ENCODE data around the gene PLPP1. TPM values are rescaled to one million over a fixed set of nuclear protein-coding genes. Genes with fewer than 3 reads are reported as not detected.

Gene PLPP1
- total and polyA plus RNA-seq, 4 experiments from 2014 or later, result 6.1 to 12.4 (median 8.6) TPM

DNA sequence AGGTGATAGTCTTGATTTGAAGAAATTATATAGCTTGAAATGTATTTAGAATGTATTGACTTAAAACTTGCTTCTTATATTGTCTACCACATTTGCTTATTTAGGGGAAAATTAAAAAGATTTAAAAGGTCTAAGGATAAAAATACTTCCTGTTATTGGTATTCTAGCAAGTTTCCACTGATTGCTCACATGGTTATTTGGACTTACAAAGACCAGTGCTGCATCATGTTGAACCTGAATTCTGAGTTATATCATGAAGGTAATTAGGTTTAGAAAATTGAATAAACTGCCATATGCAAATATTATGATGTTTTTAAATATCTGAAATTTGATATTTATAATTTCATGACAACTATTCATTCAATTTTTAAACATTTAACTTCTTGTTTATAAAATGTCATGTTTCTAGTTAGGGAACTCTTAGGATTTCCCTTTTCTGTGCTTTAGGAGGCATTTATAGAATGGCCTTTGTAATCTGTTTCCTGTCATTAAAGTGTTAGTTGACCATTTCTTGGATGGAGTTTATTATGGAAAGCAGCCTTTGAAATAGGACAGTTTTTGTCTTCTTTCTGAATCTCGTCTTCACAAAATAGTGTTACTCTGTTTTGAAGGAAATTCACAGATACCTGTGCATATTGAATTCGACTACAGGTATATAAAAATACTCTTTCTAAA lies 141.1 kb downstream of the PLPP1 start:
- POLR2A ChIA-PET (ENCODE audit: partially characterized antibody), result no interaction called here
- peaks cover 13% of the 10 kb centered on the region for H3K36me3 ChIP-seq (ENCODE audit: insufficient read depth, low read length)

DNA sequence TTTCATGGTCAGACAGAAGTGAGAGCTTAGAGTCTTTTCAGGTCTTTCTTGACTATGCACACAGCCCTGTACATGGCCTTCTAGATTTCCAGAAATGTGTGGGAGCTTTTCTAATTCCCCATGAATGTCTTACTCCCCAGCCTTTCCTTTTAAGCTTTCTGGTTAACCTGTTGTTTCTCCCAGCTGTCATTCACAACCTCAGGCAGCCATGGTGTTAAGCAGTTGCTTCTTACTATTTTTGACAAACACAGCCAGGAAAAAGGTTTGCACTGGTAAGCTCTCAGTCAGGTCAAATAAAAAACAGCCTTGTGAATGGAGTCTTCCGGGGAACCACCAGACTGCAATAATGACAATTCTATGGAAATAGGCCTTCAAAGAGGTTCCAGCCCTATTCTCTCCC lies 142.1 kb downstream of the PLPP1 start:
- ChIA-PET POLR2A (ENCODE audit: partially characterized antibody) (interaction anchor here (0.5 kb wide), 1 partner anchor 124 kb away, joined by 3 read pairs; no protein-coding TSS in a partner anchor), CTCF (ENCODE audit: partially characterized antibody) (interaction anchor here (0.5 to 2.2 kb wide), 3 partner anchors 13 to 1708 kb away, joined by 3 to 9 read pairs (median 5); no protein-coding TSS in a partner anchor)
- no peaks in the 10 kb centered on the region for H3K4me1 ChIP-seq (ENCODE audit: insufficient read depth, low read length)
- no peak overlapping the region for H3K4me3 Mint-ChIP-seq
- no peak overlapping the region for H3K27ac Mint-ChIP-seq
- H3K4me3 ChIP-seq (ENCODE audit: low read length in 2 of 2), result no peak overlapping the region
- peaks cover 23% of the 10 kb centered on the region for H3K36me3 ChIP-seq (ENCODE audit: insufficient read depth, low read length)
- intact Hi-C loops (cut with micrococcal nuclease), result no loop called here
- no peak overlapping the region for H3K27ac ChIP-seq (ENCODE audit: low read depth, low read length)
- H3K27me3 Mint-ChIP-seq, result no peaks in the 10 kb centered on the region
- no peaks in the 10 kb centered on the region for H3K27me3 ChIP-seq (ENCODE audit: insufficient read depth, low read length)
- peaks cover 0 to 8% (median 2%) of the 10 kb centered on the region in 8 donors for H3K9me3 Mint-ChIP-seq
- no peak for DNase-seq
- H3K36me3 Mint-ChIP-seq, result peaks cover 60 to 74% of the 10 kb centered on the region in 2 donors
- peaks cover 0 to 10% (median 4%) of the 10 kb centered on the region in 4 donors for H3K4me1 Mint-ChIP-seq
- H3K9me3 ChIP-seq (ENCODE audit: control insufficient read depth in 1 of 2, low read length in 2 of 2), result peaks cover 0 to 7% of the 10 kb centered on the region in 2 donors

More for the DNA sequence above, 141.1 kb downstream of the PLPP1 start:
- Histone ChIP-seq H3K4me1 (ENCODE audit: insufficient read depth, low read length) (no peaks in the 10 kb centered on the region), H3K9me3 (ENCODE audit: control insufficient read depth in 1 of 2, low read length in 2 of 2) (peaks cover 0 to 7% of the 10 kb centered on the region in 2 donors), H3K27ac (ENCODE audit: low read depth, low read length) (no peak overlapping the region), H3K4me3 (ENCODE audit: low read length in 2 of 2) (no peak overlapping the region), H3K27me3 (ENCODE audit: insufficient read depth, low read length) (no peaks in the 10 kb centered on the region)
- H3K27ac Mint-ChIP-seq, result no peak overlapping the region
- CTCF ChIA-PET (ENCODE audit: partially characterized antibody), result interaction anchor here (2.2 kb wide), 1 partner anchor 12 kb away, joined by 9 read pairs; no protein-coding TSS in a partner anchor
- H3K9me3 Mint-ChIP-seq, result peaks cover 0 to 8% (median 2%) of the 10 kb centered on the region in 8 donors
- peaks cover 57 to 68% of the 10 kb centered on the region in 2 donors for H3K36me3 Mint-ChIP-seq
- peaks cover 0 to 10% (median 4%) of the 10 kb centered on the region in 4 donors for H3K4me1 Mint-ChIP-seq
- no peak for DNase-seq
- intact Hi-C loops (cut with micrococcal nuclease), result no loop called here
- no peaks in the 10 kb centered on the region for H3K27me3 Mint-ChIP-seq
- no peak overlapping the region for H3K4me3 Mint-ChIP-seq

DNA sequence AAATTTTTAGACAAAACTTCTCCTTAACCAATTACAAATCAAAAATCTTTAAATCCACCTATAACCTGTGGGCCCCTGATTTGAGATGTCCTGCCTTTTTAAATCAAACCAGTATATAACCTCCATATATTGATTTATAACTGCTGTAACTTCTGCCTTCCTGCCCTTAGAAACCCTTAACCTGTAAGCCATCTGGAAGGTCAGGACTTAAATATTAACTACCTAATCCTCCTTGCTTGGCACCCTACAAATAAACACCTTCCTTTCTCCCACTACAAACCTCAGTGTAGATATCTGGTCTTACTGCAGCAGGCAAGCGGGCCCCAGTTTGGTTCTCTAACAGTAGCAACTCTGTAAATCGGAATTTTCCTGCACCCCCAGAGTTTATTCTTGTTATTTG lies 143.1 kb downstream of the PLPP1 start:
- no peaks in the 10 kb centered on the region for H3K4me1 ChIP-seq (ENCODE audit: insufficient read depth, low read length)
- peaks cover 0 to 8% (median 2%) of the 10 kb centered on the region in 8 donors for H3K9me3 Mint-ChIP-seq
- CTCF ChIA-PET (ENCODE audit: partially characterized antibody), result interaction anchor here (1.7 to 2.2 kb wide), 2 partner anchors 14 to 19 kb away, joined by 5 to 9 read pairs; no protein-coding TSS in a partner anchor

DNA sequence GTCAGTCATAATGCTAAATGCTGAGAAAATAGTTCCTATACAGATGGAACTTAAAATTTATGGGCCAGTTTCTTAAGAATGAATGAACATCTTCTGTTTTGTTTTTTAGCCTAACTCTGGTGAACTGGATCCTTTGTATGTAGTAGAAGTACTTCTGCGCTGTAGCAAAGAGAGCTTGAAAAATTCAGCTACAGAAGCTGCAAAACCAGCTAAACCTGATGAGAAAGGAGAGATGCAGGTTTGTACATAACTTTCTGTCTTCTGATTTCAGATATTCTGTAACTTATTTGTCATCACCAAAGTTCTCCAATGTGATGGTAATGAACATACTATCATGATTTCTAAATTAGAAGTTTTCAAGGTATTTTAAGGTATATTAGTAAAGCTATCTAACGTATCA lies 146.9 kb downstream of the PLPP1 start:
- no peak overlapping the region for H3K4me3 ChIP-seq (ENCODE audit: low read length in 2 of 2)
- Mint-ChIP-seq H3K9me3 (peaks cover 3 to 24% (median 14%) of the 10 kb centered on the region in 8 donors), H3K27ac (no peak overlapping the region), H3K27me3 (no peaks in the 10 kb centered on the region), H3K4me3 (no peak overlapping the region), H3K36me3 (peaks cover 75 to 80% of the 10 kb centered on the region in 2 donors), H3K4me1 (peaks cover 6 to 23% (median 12%) of the 10 kb centered on the region in 4 donors)
- POLR2A ChIA-PET (ENCODE audit: partially characterized antibody), result no interaction called here
- peaks cover 0 to 7% of the 10 kb centered on the region in 2 donors for H3K9me3 ChIP-seq (ENCODE audit: control insufficient read depth in 1 of 2, low read length in 2 of 2)
- H3K36me3 ChIP-seq (ENCODE audit: insufficient read depth, low read length), result peaks cover 23% of the 10 kb centered on the region
- H3K4me1 ChIP-seq (ENCODE audit: insufficient read depth, low read length), result no peaks in the 10 kb centered on the region
- no peak overlapping the region for H3K27ac ChIP-seq (ENCODE audit: low read depth, low read length)
- CTCF ChIA-PET (ENCODE audit: partially characterized antibody), result no interaction called here
- no peaks in the 10 kb centered on the region for H3K27me3 ChIP-seq (ENCODE audit: insufficient read depth, low read length)
- intact Hi-C loops (cut with micrococcal nuclease), result no loop called here
- DNase-seq, result no peak

More for the DNA sequence above, 143.1 kb downstream of the PLPP1 start:
- Histone ChIP-seq H3K4me3 (ENCODE audit: low read length in 2 of 2) (no peak overlapping the region), H3K27me3 (ENCODE audit: insufficient read depth, low read length) (no peaks in the 10 kb centered on the region), H3K27ac (ENCODE audit: low read depth, low read length) (no peak overlapping the region), H3K36me3 (ENCODE audit: insufficient read depth, low read length) (peaks cover 23% of the 10 kb centered on the region), H3K9me3 (ENCODE audit: control insufficient read depth in 1 of 2, low read length in 2 of 2) (peaks cover 0 to 7% of the 10 kb centered on the region in 2 donors)
- Mint-ChIP-seq H3K4me1 (peaks cover 2 to 9% (median 5%) of the 10 kb centered on the region in 4 donors), H3K27me3 (no peaks in the 10 kb centered on the region), H3K36me3 (peaks cover 62 to 69% of the 10 kb centered on the region in 2 donors), H3K4me3 (no peak overlapping the region), H3K27ac (no peak overlapping the region)
- DNase-seq, result no peak
- POLR2A ChIA-PET (ENCODE audit: partially characterized antibody), result no interaction called here
- intact Hi-C loops (cut with micrococcal nuclease), result no loop called here

DNA sequence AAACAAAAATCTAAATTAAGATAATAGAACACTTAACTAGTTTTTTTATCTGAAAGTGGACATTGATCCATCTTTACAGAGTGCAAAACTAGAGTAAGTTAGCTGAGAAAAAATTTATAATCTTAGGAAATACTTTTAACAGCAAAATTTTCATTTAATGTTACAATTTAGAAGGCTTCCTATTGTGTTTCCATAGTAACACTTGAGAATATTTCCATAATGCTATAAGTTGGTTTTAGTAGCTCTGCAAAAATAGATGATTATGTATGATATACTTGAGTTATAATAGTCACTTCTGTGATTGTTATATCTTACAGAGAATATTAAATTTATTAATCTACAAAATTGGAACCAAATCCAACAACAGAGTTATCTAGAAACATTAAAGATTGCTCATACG lies 148.4 kb downstream of the PLPP1 start:
- Mint-ChIP-seq H3K9me3 (peaks cover 3 to 30% (median 20%) of the 10 kb centered on the region in 8 donors), H3K36me3 (peaks cover 76 to 78% of the 10 kb centered on the region in 2 donors), H3K4me3 (no peak overlapping the region), H3K27ac (no peak overlapping the region), H3K4me1 (peaks cover 6 to 23% (median 12%) of the 10 kb centered on the region in 4 donors), H3K27me3 (no peaks in the 10 kb centered on the region)
- Histone ChIP-seq H3K27ac (ENCODE audit: low read depth, low read length) (no peak overlapping the region), H3K36me3 (ENCODE audit: insufficient read depth, low read length) (peaks cover 16% of the 10 kb centered on the region), H3K4me1 (ENCODE audit: insufficient read depth, low read length) (no peaks in the 10 kb centered on the region), H3K27me3 (ENCODE audit: insufficient read depth, low read length) (no peaks in the 10 kb centered on the region), H3K4me3 (ENCODE audit: low read length in 2 of 2) (no peak overlapping the region), H3K9me3 (ENCODE audit: control insufficient read depth in 1 of 2, low read length in 2 of 2) (no peaks in the 10 kb centered on the region)
- POLR2A ChIA-PET (ENCODE audit: partially characterized antibody), result interaction anchor here (0.6 to 0.8 kb wide), 2 partner anchors 79 to 264 kb away, joined by 3 read pairs; partner anchors contain the start of genes DHX29 and MTREX
- CTCF ChIA-PET (ENCODE audit: partially characterized antibody), result interaction anchor here (1.0 kb wide), 1 partner anchor 10 kb away, joined by 3 read pairs; no protein-coding TSS in a partner anchor
- intact Hi-C loops (cut with micrococcal nuclease), result no loop called here
- DNase-seq, result no peak

DNA sequence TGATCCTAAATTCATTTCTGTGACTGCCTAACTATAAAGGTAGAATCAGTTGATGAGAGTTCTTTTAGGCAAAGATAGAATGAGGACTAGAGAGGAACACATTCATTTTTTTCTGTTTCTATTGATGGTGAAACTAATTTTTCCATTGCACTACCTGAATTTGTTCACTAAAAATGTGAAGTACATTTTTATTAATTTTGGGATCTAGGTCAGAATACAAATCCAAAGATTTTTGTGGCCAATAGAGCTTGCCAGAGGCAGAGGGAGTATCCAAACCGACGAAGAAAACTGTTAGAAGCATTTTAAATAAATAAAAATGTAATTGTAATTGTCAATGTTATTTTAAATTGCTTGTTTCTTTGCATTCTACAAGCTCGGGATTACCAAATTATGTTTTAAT lies 148.9 kb downstream of the PLPP1 start:
- Histone ChIP-seq H3K27me3 (ENCODE audit: insufficient read depth, low read length) (no peaks in the 10 kb centered on the region), H3K9me3 (ENCODE audit: control insufficient read depth in 1 of 2, low read length in 2 of 2) (no peaks in the 10 kb centered on the region), H3K36me3 (ENCODE audit: insufficient read depth, low read length) (peaks cover 11% of the 10 kb centered on the region), H3K27ac (ENCODE audit: low read depth, low read length) (no peak overlapping the region), H3K4me3 (ENCODE audit: low read length in 2 of 2) (no peak overlapping the region), H3K4me1 (ENCODE audit: insufficient read depth, low read length) (no peaks in the 10 kb centered on the region)
- peaks cover 74 to 78% of the 10 kb centered on the region in 2 donors for H3K36me3 Mint-ChIP-seq
- POLR2A ChIA-PET (ENCODE audit: partially characterized antibody), result no interaction called here
- peak overlapping the region in 1 of 7 donors; percentile 35 for H3K27ac Mint-ChIP-seq
- H3K4me1 Mint-ChIP-seq, result peaks cover 6 to 23% (median 12%) of the 10 kb centered on the region in 4 donors
- no peaks in the 10 kb centered on the region for H3K27me3 Mint-ChIP-seq
- H3K9me3 Mint-ChIP-seq, result peaks cover 3 to 30% (median 21%) of the 10 kb centered on the region in 8 donors
- H3K4me3 Mint-ChIP-seq, result no peak overlapping the region
- CTCF ChIA-PET (ENCODE audit: partially characterized antibody), result interaction anchor here (1.0 kb wide), 1 partner anchor 11 kb away, joined by 3 read pairs; no protein-coding TSS in a partner anchor
- DNase-seq, result no peak
- intact Hi-C loops (cut with micrococcal nuclease), result no loop called here

DNA sequence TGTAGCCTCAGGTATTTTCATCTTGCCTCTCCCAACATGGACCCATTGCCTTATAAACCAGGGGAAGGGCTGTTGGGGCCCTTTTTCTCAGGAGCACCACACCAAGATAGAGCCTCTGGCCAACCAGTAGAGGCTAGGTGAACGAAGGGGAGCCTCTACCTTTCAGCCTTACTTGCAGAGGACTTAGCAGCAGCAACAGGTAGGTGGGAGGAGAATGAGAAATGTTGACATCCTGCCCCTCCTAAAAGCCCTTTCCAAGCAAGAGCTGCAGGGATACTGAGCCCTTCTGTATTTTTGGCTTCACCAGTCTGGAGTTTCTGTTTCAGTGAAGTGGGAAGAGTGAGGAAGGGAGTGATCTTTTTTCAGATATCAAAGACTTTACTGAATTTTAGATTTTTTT lies 149.5 kb downstream of the PLPP1 start:
- ChIA-PET POLR2A (ENCODE audit: partially characterized antibody) (no interaction called here), CTCF (ENCODE audit: partially characterized antibody) (no interaction called here)
- Mint-ChIP-seq H3K4me3 (no peak overlapping the region), H3K36me3 (peaks cover 74 to 78% of the 10 kb centered on the region in 2 donors), H3K27ac (no peak overlapping the region), H3K9me3 (peaks cover 3 to 30% (median 21%) of the 10 kb centered on the region in 8 donors), H3K4me1 (peaks cover 6 to 23% (median 12%) of the 10 kb centered on the region in 4 donors), H3K27me3 (no peaks in the 10 kb centered on the region)
- H3K9me3 ChIP-seq (ENCODE audit: control insufficient read depth in 1 of 2, low read length in 2 of 2), result no peaks in the 10 kb centered on the region
- no peak for DNase-seq
- H3K36me3 ChIP-seq (ENCODE audit: insufficient read depth, low read length), result peaks cover 14% of the 10 kb centered on the region
- no peak overlapping the region for H3K27ac ChIP-seq (ENCODE audit: low read depth, low read length)
- H3K4me3 ChIP-seq (ENCODE audit: low read length in 2 of 2), result no peak overlapping the region
- intact Hi-C loops (cut with micrococcal nuclease), result no loop called here
- H3K27me3 ChIP-seq (ENCODE audit: insufficient read depth, low read length), result no peaks in the 10 kb centered on the region
- H3K4me1 ChIP-seq (ENCODE audit: insufficient read depth, low read length), result no peaks in the 10 kb centered on the region

Measured in CD4-positive, alpha-beta memory T cell (primary cell).